Esophagus muscularis mucosa (tissue), 4 donors: ENCODE data around the gene PSMA5. TPM values are rescaled to one million over a fixed set of nuclear protein-coding genes. Genes with fewer than 3 reads are reported as not detected.
A peak's percentile ranks its signal among the peaks of the same experiment; 100 is the strongest.
"Not testable (repeated sequence)": the region's sequence is repeated elsewhere in the genome, so short reads cannot be mapped to it uniquely, and the experiment has no call there.

Experiments used
- DNase-seq: peaks from one replicate; pipeline ENCODE4 v3.0.0-alpha.2; 2017; ENCODE audit errors: extremely low spot score
- H3K27ac ChIP-seq, 4 donors: fragments of 200-600 bp; sonication (generic); replicated peaks in 1 of 4; 1 replicate in 3 of 4; 2 replicates in 1 of 4; pipeline ENCODE4 v1.5.1; 2016 to 2019; ENCODE audit warnings: mild to moderate bottlenecking in 1 of 4
- H3K27me3 ChIP-seq, 4 donors: fragments of 200-600 bp; sonication (generic); one replicate each; pipeline versions ENCODE4 v1.5.1 to v1.6.0; 2016 to 2019
- H3K36me3 ChIP-seq, 4 donors: fragments of 200-600 bp; sonication (generic); one replicate each; pipeline ENCODE4 v1.5.1; 2016 to 2019
- H3K4me1 ChIP-seq, 4 donors: fragments of 200-600 bp; sonication (generic); one replicate each; pipeline ENCODE4 v1.5.1; 2016 to 2019
- H3K4me3 ChIP-seq, 4 donors: fragments of 200-600 bp; sonication (generic); 1 replicate in 2 of 4; 2 replicates in 2 of 4; pipeline ENCODE4 v1.5.1; 2016 to 2019; ENCODE audit warnings: mild to moderate bottlenecking in 4 of 4, moderate library complexity in 1 of 4
- H3K9me3 ChIP-seq, 4 donors: fragments of 200-600 bp; sonication (generic); 1 replicate in 3 of 4; 2 replicates in 1 of 4; pipeline ENCODE4 v1.5.1; 2016 to 2019
- EP300 ChIP-seq: sonication (generic); formaldehyde crosslinking; IDR thresholded peaks from one replicate; pipeline ENCODE4 v1.6.1; 2017; ENCODE audit warnings: antibody characterized with exemption
- POLR2A ChIP-seq: fragments of 450-650 bp; IDR thresholded peaks from one replicate; pipeline ENCODE4 v1.6.1; 2017; ENCODE audit warnings: antibody characterized with exemption, moderate library complexity, mild to moderate bottlenecking, low read depth
- POLR2AphosphoS5 ChIP-seq, 2 donors: sonication (generic); formaldehyde crosslinking; IDR thresholded peaks; one replicate each; pipeline ENCODE4 v1.6.1; 2017; ENCODE audit warnings: antibody characterized with exemption in 2 of 2
- WGBS: methylation state at CpG from one replicate; pipeline ENCODE4 v1.1.5; 2018; 5-methylcytosine and 5-hydroxymethylcytosine counted together
- intact Hi-C: fragments of 100-400 bp; cut with DNase I; formaldehyde crosslinking; loops from one replicate; pipeline ENCODE4 v1.15.1; 2023
- total RNA-seq, 4 donors: library from RNA; depleted of rRNA; stranded (reverse); fragments of >200 nt; gene quantifications; one replicate each; pipeline versions ENCODE4 v1.1.0 to v1.2.1, GENCODE V29; 2016
- TF ChIP-seq, protein P1 (sequence below), 3 experiments: fragments of 200-600 bp in 2 of 3; fragments of 450-650 bp in 1 of 3; sonication (generic) in 2 of 3; IDR thresholded peaks; one replicate each; pipeline ENCODE4 v1.5.1; 2017 to 2019; ENCODE audit warnings: antibody characterized with exemption in 3 of 3, mild to moderate bottlenecking in 2 of 3, moderate library complexity in 1 of 3

The PSMA5 gene
- total RNA-seq, 4 donors from 2014 or later, result 15.8 to 29.8 (median 27.4) TPM

DNA sequence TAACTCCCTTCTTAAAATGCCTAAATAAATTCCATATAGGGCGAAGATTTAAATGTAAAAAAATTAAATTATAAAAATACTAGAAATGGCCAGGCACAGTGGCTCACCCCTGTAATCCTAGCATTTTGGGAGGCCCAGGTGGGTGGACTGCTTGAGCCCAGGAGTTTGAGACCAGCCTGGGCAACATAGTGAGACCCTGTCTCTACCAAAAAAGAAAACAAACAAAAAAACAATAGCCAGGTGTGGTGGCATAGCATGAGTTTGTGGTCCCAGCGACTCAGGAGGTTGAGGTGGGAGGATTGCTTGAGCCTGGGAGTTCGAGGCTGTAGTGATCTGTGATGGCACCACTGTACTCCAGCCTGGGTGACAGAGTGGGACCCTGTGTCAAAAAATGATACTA is 46.3 kb downstream of the PSMA5 start:
- TF ChIP-seq EP300 (no peak), POLR2A (no peak), POLR2AphosphoS5 (IDR thresholded peaks at IDR 0.05) (no peak)
- TF ChIP-seq, protein P1, sequence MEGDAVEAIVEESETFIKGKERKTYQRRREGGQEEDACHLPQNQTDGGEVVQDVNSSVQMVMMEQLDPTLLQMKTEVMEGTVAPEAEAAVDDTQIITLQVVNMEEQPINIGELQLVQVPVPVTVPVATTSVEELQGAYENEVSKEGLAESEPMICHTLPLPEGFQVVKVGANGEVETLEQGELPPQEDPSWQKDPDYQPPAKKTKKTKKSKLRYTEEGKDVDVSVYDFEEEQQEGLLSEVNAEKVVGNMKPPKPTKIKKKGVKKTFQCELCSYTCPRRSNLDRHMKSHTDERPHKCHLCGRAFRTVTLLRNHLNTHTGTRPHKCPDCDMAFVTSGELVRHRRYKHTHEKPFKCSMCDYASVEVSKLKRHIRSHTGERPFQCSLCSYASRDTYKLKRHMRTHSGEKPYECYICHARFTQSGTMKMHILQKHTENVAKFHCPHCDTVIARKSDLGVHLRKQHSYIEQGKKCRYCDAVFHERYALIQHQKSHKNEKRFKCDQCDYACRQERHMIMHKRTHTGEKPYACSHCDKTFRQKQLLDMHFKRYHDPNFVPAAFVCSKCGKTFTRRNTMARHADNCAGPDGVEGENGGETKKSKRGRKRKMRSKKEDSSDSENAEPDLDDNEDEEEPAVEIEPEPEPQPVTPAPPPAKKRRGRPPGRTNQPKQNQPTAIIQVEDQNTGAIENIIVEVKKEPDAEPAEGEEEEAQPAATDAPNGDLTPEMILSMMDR (IDR thresholded peaks at IDR 0.05), result no peak
- Histone ChIP-seq H3K27ac (peak overlapping the region; percentile 9 to 91 (median 62)), H3K4me1 (peaks cover 44 to 98% (median 88%) of the 10 kb centered on the region in 4 donors), H3K9me3 (no peaks in the 10 kb centered on the region), H3K36me3 (no peaks in the 10 kb centered on the region), H3K4me3 (no peak overlapping the region), H3K27me3 (no peaks in the 10 kb centered on the region)
- 95% methylated on average over 3 of the region's 3 CpGs for WGBS
- intact Hi-C loops, result no loop called here
- DNase-seq, result no peak

DNA sequence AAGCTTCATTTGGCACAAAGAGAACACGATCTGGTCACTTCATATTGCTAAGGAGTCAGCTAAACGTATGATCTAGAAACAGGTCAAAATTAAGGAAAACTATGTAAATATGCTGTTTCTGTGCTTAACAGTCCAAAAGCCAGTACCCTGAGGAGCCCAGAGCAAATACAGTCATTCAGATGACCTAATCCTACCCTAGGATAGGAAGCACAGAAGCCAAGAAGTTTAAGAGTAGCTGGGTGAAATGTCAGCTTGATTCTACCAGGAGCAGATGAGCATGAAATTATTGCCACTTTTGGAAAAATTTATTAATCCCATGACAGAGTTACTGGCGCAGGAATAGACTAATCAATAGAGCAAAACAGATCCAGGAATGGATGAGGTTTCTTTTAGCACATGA is 46.8 kb downstream of the PSMA5 start:
- H3K27me3 ChIP-seq, result no peaks in the 10 kb centered on the region
- DNase-seq, result no peak
- H3K4me3 ChIP-seq, result no peak overlapping the region
- H3K9me3 ChIP-seq, result no peaks in the 10 kb centered on the region
- no peak for TF ChIP-seq POLR2AphosphoS5 (IDR thresholded peaks at IDR 0.05)
- TF ChIP-seq POLR2A, result no peak
- TF ChIP-seq, protein P1 (IDR thresholded peaks at IDR 0.05), result no peak
- TF ChIP-seq EP300, result no peak
- WGBS, result 68% methylated on average over 3 of the region's 3 CpGs
- H3K36me3 ChIP-seq, result no peaks in the 10 kb centered on the region
- intact Hi-C loops, result no loop called here
- peak overlapping the region; percentile 9 to 91 (median 62) for H3K27ac ChIP-seq
- H3K4me1 ChIP-seq, result peaks cover 39 to 98% (median 88%) of the 10 kb centered on the region in 4 donors

DNA sequence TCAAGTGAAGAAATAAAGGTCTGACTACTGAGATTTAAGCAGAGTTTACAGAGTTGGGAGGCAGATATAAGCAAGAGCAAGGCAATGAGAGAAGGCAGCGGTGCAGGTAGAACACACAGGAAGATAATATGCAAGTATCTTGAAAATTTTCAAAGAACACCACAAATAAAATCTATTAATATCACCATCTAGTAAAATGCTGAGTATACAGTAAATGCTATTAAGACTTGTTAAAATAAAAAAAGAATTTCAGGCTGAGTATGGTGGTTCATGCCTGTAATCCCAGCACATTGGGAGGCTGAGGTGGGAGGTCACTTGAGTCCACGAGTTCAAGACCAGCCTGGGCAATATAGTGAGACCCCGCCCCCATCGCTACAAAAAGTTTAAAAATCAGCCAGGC is 48.5 kb downstream of the PSMA5 start:
- no peak for DNase-seq
- H3K4me3 ChIP-seq, result no peak overlapping the region
- no peak overlapping the region for H3K27ac ChIP-seq
- intact Hi-C loops, result no loop called here
- no peak for TF ChIP-seq POLR2AphosphoS5 (IDR thresholded peaks at IDR 0.05)
- TF ChIP-seq, protein P1 (IDR thresholded peaks at IDR 0.05), result no peak
- TF ChIP-seq EP300, result no peak
- no peak for TF ChIP-seq POLR2A
- WGBS, result 93% methylated on average over 4 of the region's 4 CpGs
- no peaks in the 10 kb centered on the region for H3K36me3 ChIP-seq
- no peaks in the 10 kb centered on the region for H3K27me3 ChIP-seq
- peaks cover 35 to 98% (median 85%) of the 10 kb centered on the region in 4 donors for H3K4me1 ChIP-seq
- H3K9me3 ChIP-seq, result no peaks in the 10 kb centered on the region

DNA sequence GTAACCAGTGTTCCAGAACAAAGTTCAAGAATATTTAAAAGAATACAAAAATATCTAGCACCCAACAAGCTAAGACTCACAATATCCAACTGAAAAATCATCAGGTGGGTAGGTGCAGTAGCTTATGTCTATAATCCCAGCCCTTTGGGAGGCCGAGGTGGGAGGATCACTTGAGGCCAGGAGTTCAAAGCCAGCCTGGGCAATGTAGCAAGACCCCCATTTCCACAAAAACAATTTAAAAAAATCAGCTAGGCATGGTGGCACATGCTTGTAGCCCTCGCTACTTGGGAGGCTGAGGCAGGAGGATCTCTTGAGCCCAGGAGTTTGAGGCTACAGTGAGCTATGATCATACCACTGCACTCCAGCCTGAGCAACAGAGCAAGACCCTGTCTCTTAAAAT is 52.6 kb downstream of the PSMA5 start:
- H3K27me3 ChIP-seq, H3K4me3 ChIP-seq, H3K9me3 ChIP-seq, H3K36me3 ChIP-seq, intact Hi-C loops, DNase-seq: not testable (repeated sequence)
- peaks cover 52 to 98% (median 90%) of the 10 kb centered on the region in 4 donors for H3K4me1 ChIP-seq
- WGBS, result 95% methylated on average over 2 of the region's 2 CpGs
- peak overlapping the region in 3 of 4 donors; percentile 11 to 89 (median 85) for H3K27ac ChIP-seq

DNA sequence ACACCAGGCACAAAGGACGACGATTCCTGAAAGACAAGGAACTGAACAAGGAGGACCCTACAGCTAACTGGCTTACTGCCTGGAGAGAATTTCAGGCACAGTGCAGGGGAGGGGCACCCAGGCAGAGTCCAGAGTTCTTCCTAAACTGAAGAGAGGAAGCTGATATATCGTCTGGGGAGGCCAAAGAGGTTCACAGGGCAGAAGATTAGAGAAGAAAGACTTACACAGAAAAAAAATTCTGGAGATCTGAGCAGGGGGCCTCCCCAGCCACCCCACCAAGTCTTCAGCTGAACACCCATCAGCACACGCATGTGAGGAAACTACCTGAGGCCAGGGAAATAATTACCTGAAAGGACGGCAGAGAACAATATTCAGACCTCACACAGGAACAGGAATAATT is 53.1 kb downstream of the PSMA5 start:
- Histone ChIP-seq H3K9me3 (no peaks in the 10 kb centered on the region), H3K27me3 (no peaks in the 10 kb centered on the region), H3K4me1 (peaks cover 52 to 98% (median 92%) of the 10 kb centered on the region in 4 donors), H3K36me3 (peaks cover 0 to 10% (median 3%) of the 10 kb centered on the region in 4 donors), H3K27ac (peak overlapping the region; percentile 84 to 92 (median 87)), H3K4me3 (no peak overlapping the region)
- DNase-seq, result no peak
- TF ChIP-seq, protein P1 (IDR thresholded peaks at IDR 0.05), result no peak
- TF ChIP-seq POLR2AphosphoS5 (IDR thresholded peaks at IDR 0.05) (no peak), POLR2A (no peak), EP300 (no peak)
- 38% methylated on average over 5 of the region's 5 CpGs for WGBS
- intact Hi-C loops, result no loop called here
